Measurements from ENCODE around the gene HTD2. TPM values are rescaled to one million over a fixed set of nuclear protein-coding genes. Genes with fewer than 3 reads are reported as not detected.
"Not testable (repeated sequence)": the region's sequence is repeated elsewhere in the genome, so short reads cannot be mapped to it uniquely, and the experiment has no call there.

Gene HTD2
- polyA plus RNA-seq (ENCODE audit: insufficient read length in 10 of 10), result 10 to 100 TPM in 5 of 10 donors, 1 to 10 TPM in 5; 8.2 to 15.4 (median 10.2) TPM
- long read RNA-seq, donor 1, partial matches to known transcripts, result 0 of 5 reads
- long read RNA-seq, donor 1, other reads (novel, unspliced or antisense), result 0 of 5 reads
- long read RNA-seq, donor 2, partial matches to known transcripts, result 0 of 5 reads
- long read RNA-seq, donor 2, other reads (novel, unspliced or antisense), result 0 of 5 reads
- long read RNA-seq, donor 3, result 0 reads
- long read RNA-seq, donor 4, partial matches to known transcripts, result 0 of 2 reads
- long read RNA-seq, donor 4, other reads (novel, unspliced or antisense), result 0 of 2 reads
- long read RNA-seq, donor 5, partial matches to known transcripts, result 0 of 4 reads
- long read RNA-seq, donor 5, other reads (novel, unspliced or antisense), result 0 of 4 reads
- long read RNA-seq, donor 6, partial matches to known transcripts, result 0 of 5 reads
- long read RNA-seq, donor 6, other reads (novel, unspliced or antisense), result 0 of 5 reads
- long read RNA-seq, donor 7, partial matches to known transcripts, result 0 of 4 reads
- long read RNA-seq, donor 7, other reads (novel, unspliced or antisense), result 0 of 4 reads
- long read RNA-seq, donor 8, partial matches to known transcripts, result 0 of 5 reads
- long read RNA-seq, donor 8, other reads (novel, unspliced or antisense), result 0 of 5 reads
- long read RNA-seq, donor 9, result 0 reads

DNA sequence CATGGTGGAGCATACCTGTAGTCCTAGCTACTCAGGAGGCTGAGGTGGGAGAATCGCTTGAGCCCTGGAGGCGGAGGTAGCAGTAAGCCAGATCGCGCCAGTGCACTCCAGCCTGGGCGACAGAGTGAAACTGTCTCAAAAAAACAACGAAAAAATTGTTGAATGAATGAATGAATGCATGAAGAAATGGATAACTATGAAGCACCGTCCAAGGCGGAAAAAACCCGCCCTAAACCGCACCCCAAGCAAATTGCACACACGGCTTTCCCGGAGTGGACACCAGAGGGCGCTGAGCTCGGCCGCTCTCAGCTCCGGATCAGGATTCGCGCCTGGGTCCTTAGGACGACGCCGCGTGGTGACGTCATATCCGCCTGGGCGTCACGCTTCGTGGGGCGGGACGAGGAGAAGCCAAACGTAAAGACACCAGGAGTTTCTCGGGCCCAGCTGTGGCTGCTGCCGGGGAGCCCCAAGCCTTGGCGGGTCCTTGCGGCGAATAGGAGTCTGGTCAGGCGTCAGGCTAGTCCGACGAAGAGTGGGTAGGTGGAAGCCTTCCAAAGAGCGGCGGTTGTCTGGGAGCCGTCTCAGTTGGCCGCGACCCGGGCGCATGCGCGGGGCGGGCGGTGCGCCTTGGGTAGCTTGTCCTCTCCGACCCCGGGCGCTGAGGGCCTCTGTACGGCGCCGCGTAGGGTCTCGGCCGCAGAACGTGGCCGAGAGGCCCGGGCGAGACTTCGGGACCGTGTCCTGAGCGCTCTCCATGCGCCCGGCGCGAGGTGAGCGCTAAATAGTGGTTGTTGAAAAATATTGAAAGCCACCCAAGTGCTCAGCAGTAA lies at the start of gene HTD2, which contains the start of gene RPP14:
Gene HTD2, plus strand, starts transcription at position 639 of the 830 bp plus-strand sequence. CDS start 11,094 bp downstream, outside the sequence.
Gene RPP14, plus strand, starts transcription at position 364 of the 830 bp plus-strand sequence. CDS start 4,085 bp downstream, outside the sequence.
- DNase-seq, result peak; percentile 98 to 100 (median 100)

DNA sequence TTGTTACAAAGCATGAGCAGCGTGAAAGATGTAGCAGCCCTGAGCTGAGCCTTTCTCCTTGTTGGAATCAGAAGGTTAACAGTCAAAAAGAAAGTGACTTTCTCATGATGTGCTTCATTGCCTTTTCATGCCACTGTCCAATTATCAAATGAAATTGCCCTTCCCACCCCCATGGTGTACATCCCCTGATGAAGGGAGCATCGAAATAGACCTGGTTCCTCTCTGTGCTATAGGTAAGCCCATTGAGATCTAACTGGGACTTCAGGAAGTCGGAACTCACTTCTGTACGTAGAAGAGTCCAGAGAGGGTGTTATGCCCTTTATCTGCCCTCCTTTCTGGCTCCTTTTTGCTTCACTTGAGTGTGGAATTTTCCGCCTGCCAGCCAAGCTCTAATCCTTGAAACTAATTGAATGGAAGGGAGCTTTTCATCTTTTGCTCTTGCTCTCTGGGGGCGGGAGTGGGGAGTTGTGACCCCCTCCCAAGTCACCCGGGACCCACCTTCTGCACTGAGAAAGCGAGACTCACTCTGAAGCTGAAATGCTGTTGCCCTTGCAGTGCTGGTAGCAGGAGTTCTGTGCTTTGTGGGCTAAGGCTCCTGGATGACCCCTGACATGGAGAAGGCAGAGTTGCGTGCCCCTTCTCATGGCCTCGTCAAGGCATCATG lies 47.8 kb upstream of the HTD2 start:
- DNase-seq, result no peak

GRCh38 chr3:58260261-58260731 lies 46.0 kb upstream of the HTD2 start:
- peak in 1 of 3 donors; percentile 56 for DNase-seq

GRCh38 chr3:58260733-58261132 lies 45.6 kb upstream of the HTD2 start:
- no peak for DNase-seq

DNA sequence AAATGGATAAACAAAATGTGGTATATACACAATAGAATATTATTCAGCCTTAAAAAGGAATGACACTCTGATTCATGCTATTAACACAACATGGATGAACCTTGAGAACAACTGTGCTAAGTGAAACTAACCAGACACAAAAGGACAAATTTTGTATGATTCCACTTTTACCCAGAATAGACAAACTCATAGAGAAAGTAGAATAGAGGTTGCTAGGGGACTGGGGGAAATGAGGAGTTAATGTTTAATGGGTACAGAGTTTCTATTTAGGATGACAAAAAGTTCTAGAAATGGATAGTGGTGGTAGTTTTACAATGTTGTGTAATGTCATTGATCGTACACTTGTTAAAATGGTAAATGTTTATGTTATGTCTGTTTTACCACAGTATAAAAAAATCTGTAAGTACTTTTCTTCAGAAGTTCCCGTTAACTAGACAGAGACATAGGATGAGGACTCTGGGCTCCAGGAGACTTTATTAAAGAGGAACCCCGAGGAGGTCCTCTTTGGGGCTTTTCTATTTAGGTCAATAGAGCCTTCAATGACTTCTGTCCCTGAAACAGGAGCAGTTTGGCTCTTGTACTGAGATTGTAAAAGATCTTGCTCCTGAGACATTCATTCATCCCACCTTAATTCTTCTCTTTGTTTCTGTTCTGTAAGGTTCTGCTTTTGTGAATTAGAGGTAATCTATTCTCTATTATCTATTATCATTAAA lies 44.2 kb upstream of the HTD2 start:
- DNase-seq, result no peak

- DNase-seq, result peak in 1 of 3 donors; percentile 45
Measured at GRCh38 chr3:58266577-58266976, 39.7 kb upstream of the HTD2 start.

DNA sequence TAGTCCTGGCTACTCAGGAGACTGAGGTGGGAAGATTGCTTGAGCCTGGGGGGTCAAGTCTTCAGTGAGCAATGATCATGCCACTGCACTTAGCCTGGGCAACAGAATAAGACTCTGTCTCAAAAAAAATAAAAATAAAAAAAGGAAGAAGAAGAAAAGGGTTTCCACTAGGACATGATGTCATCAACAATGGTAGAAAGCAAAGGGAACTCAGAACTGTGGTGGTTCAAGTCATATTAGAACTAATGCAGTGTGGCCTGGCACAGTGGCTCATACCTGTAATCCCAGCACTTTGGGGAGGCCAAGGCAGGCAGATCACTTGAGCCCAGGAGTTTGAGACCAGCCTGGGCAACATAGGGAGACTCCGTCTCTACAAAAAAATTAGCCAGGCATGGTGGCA lies 38.8 kb upstream of the HTD2 start:
- not testable (repeated sequence) for DNase-seq

GRCh38 chr3:58269356-58269755 lies 37.0 kb upstream of the HTD2 start:
- DNase-seq, result no peak

DNA sequence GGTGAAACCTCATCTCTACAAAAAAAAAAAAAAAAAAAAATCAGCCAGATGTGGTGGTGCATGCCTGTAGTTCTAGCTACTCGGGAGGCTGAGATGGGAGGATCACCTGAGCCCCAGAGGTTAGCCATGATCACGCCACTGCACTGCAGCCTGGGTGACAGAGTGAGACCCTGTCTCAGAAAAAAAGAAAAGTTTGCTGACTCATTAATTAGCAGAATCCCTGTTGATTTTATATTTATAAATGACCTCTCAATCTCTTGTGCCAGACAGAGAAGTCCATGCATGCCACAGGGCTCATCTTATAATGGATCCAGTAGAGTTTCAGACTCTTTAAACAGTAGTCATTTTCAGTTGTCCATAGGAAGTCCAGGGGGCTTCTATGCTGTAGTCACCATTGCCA lies 35.8 kb upstream of the HTD2 start:
- DNase-seq, result no peak

DNA sequence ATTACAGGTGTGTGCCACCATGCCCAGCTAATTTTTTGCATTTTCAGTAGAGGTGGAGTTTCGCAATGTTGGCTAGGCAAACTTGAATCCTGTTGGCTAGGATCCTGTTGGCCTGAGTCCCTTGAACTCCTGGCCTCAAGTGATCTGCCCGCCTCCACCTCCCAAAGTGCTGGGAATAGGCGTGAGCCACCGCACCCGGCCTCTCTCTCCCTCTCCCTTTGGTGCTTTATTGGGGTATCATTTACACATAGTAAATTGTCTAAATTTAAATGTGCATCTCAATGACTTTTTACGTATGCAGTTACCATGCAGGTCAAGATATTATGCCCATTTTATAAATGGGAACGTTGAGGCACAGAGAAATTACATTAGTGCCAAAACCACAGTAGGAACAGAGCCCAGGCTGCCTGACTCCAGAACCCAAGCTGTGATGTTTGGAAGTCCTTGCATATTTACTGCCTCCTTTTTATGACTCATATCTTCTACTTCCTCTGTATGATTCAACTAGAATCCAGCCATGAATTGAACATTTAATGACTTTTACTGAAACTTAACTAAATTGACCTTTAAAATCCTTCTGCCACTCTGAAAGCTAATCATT lies 34.3 kb upstream of the HTD2 start:
- DNase-seq, result peak in 1 of 3 donors; percentile 74

- DNase-seq, result no peak
Measured at GRCh38 chr3:58272891-58273290, 33.4 kb upstream of the HTD2 start.

DNA sequence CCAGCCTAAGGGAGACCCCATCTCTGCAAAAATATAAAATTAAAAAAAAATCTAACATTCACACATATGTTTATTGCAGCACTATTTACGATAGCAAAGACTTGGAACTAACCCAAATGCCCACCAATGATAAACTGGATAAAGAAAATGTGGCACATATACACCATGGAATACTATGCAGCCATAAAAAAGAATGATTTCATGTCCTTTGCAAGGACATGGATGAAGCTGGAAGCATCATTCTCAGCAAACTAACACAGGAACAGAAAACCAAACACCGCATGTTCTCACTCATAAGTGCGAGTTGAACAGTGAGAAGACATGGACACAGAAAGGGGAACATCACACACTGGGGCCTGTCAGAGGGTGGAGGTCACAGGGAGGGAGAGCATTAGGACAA lies 33.0 kb upstream of the HTD2 start:
- DNase-seq, result not testable (repeated sequence)

GRCh38 chr3:58274027-58274614 lies 32.2 kb upstream of the HTD2 start:
- no peak for DNase-seq

DNA sequence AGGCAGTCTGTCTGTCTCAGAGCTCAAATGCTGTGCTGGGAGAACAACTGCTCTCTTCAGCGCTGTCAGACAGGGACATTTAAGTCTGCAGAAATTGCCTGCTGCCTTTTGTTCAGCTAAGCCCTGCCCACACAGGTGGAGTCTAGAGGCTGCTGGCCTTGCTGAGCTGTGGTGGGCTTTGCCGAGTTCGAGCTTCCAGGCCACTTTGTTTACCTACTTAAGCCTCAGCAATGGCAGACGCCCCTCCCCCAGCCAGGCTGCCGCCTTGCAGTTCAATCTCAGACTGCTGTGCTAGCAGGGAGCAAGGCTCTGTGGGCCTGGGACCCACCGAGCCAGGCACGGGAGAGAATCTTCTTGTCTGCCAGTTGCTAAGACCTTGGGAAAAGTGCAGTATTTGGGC lies 25.3 kb upstream of the HTD2 start:
- DNase-seq, result no peak

DNA sequence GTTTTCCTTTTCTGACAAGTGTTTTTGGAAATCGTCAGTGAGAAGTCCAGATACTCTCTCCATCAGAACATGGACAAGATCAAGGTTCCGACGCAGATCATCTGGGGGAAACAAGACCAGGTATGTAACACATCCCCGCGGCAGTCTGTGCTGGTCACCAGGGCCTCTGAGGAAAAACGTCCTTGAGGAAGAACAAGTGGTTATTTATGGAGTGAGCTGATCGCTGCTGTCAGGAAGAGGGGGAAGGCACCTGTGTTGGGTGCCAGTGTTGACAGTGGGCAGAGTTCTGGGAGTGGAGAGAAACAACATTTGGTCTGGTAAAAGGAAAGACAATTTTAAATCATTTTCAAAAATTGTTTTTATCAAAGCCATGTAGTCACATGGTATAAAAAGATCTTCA lies 21.0 kb upstream of the HTD2 start:
- no peak for DNase-seq

DNA sequence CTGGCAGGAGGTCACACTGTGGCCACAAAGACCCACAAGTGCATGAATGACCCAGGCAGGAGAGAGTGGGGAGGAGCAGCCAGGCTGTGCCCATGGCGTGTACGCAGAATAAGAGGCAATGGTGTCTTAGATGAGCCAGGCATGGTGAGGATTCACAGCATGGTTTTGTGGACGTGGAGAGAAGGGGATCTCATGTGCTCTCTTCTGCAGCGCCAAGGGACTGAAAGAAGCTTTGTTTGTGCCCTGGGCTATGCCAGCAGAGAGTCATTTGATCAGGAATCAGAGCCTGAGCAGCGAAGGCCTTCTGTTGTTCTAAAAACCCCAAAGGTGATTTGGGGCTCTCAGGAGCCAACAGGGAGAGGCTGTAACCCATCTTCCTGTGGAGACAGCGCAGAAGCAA lies 19.0 kb upstream of the HTD2 start:
- no peak for DNase-seq

DNA sequence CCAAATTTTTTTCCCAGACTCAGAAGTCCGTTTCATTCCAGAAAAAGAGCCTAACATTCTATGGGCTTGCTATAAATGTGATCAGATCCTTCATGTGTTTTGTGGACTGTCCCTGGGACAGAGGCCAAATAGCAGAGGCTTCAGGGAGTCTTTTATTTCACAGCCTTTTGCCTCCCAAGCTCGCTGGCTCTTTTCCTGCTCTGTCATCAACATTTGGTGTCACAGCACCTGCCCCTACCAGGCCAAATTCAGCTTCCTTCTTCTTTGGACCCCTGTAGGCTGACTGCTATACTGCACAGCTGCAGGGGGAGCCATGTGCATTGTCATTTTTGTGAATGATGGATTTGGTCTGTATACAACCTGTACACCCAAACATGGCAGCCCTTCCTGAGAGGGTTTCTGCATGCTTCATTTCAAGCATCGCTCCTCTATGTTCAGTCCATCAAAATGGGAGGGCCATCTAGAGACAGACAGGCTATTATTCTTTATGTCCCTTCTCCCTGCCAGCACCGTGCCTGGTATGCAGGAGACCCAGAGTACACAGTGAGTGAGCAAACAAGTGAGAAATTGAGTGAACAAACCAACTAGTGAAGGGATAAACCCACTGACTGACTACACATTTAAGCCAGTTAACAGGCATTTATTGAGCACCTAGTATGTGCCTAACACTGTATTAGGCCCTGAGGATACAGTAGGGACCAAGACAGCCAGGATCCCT lies 18.1 kb upstream of the HTD2 start:
- peak; percentile 52 to 59 (median 54) for DNase-seq

DNA sequence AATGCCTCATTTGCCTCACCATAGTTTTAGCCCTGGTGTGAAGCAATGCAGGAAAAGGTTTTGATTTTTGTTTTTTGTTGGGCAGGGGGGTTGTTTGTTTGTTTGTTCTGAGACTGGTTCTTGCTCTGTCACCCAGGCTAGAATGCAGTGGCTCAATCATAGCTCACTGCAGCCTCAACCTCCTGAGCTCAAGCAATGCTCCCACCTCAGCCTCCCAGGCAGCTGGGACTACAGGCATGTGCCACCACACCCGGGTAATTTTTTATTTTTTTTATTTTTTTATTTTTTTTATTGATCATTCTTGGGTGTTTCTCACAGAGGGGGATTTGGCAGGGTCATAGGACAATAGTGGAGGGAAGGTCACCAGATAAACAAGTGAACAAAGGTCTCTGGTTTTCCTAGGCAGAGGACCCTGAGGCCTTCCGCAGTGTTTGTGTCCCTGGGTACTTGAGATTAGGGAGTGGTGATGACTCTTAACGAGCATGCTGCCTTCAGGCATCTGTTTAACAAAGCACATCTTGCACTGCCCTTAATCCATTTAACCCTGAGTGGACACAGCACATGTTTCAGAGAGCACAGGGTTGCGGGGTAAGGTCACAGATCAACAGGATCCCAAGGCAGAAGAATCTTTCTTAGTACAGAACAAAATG lies 17.2 kb upstream of the HTD2 start:
- not testable (repeated sequence) for DNase-seq

DNA sequence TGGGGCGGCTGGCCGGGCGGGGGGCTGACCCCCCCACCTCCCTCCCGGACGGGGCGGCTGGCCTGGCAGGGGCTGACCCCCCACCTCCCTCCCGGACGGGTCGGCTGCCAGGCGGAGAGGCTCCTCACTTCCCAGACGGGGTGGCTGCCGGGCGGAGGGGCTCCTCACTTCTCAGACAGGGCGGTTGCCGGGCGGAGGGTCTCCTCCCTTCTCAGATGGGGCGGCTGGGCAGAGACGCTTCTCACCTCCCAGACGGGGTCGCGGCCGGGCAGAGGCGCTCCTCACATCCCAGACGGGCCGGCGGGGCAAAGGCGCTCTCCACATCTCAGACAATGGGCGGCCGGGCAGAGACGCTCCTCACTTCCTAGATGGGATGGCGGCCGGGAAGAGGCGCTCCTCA lies 15.9 kb upstream of the HTD2 start:
- not testable (repeated sequence) for DNase-seq

Data from muscle of back (tissue), 13 donors.